DMS 273 (cell line): ENCODE measurements around the gene SEMA3A.

ENCODE experiments used
- DNase-seq: peaks from one replicate; lab custom pipeline; 2025; ENCODE audit not compliant: unreplicated experiment; lab: John Stamatoyannopoulos, UW

SEMA3A gene

DNA sequence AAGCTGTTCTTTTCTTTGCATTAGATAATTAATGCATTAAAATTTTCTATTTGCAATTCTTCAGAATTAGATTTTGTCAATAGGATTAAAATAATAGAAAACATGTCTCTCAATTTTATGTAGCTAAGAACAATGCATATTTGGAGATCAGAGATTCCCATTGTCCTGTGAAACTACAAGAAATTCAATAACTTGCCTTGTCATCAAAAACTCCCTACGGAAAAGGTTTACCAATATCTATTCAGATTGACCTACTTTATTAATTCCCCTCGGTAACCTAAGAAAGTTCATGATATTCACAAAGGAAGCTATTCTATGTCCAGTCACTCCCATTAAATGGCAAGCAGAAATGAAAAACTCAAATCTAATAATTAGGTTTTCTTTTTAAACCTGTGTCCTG is 172.6 kb downstream of the SEMA3A start:
- no peak for DNase-seq

DNA sequence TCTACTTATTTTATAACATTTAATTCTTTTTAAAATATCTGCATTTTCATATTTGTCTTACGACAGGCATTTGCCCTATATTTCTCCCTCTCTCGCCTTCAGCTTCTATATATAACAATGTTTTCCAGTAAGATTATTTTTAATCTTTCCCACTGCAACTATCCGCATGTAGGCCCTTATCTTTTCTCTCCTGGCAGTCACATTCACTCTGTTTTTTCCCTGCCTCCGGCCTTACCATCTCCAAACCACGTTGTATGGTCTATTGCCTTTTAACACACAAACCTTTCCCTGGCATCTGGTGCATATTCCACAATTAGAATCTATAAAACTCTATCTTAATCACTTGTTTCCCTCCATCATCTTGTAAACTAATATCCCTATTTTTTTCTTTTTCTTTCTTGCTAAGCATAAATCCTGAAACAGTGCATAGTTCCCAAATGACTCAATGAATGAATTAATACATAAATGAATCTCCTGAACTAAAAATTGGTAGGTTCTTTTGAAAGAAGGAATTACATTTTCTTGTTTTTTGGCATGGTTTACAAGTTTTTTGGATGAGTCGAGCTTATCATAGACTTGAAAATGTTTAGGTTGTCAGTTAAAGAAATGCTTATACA is 173.2 kb downstream of the SEMA3A start:
- DNase-seq = peak; percentile 63

DNA sequence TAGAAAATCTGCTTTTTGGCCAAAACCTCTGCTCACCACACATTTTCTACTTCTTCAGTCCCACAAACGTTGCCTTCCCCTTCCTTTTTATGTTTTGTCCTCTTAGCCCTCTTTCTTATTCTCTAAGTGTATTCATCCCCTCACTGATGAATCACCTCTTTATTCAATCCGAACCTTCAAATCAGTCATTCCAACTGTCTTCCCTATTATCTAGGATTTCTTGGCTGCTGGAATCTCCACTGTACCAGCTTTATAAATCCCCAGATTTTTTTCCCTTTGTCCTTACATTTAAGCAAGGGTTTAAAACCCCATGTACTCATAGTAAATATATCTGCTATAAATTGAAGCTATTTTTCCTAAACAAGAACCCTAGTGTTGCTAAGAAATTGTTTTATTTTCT is 176.9 kb downstream of the SEMA3A start:
- no peak for DNase-seq

DNA sequence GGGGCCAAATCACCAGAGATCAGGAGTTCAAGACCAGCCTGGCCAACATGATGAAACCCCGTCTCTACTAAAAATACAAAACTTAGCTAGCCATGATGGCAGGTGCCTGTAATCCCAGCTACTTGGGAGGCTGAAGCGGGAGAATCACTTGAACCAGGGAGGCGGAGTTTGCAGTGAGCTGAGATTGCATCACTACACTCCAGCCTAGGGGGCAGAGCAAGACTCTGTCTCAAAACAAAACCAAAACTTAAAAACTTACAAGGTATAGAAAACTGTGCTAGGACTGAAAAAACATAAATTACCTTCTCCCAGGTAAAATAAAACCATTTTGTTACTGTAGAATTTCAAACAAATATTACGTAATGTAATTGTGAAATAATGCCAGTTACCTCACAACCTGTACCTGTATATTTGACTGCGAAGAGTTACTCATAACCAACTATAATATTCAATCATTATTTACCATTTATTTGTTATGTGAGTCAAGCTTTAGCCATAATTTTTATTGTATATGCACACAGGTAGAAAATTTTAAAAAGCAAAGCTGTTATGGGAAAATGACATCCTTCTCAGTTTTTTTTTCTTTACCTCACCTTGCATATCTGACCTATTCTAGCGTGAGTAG is 180.9 kb downstream of the SEMA3A start:
- DNase-seq = no peak

DNA sequence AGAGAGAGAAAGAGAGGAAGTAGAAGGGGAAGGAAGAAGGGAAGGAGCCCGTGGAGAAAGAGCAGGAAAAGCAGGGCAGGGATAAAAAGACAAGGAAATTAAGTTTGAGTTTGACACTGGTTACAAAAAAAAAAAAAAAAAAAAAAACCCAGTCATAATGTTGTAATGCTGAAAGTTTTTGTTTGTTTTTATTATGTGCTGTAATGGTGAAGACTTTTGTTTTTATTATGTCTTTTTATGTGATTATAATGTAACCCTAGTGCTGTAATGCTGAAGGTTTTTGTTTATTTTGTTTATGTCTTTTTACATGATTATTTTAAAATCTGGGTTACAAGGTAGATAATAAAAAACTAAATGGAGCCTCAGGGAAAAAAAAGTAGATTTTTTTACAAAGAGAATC is 184.8 kb downstream of the SEMA3A start:
- no peak for DNase-seq

- DNase-seq = no peak
These were observed 185.5 kb downstream of the SEMA3A start for GRCh38 chr7:84009051-84009450.

DNA sequence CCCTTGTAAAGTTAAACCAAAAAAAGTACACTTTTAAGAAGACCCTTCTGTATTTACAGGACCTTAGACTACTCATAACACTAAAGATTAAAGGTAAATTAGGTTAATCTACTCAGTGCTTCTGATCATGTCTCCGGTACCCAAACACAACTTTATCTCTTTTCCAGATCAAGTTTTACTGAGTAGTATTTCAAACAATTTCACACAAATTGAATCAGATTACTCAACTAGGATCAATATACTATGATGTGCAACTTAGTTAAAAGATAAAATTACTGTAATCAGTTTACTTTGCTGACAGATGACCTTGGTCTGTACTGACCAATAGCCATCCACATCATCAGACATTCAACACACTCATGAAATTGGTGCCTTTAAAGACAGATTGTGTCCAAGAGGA is 191.4 kb downstream of the SEMA3A start:
- no peak for DNase-seq

GRCh38 chr7:84002348-84002747 is 192.2 kb downstream of the SEMA3A start:
- DNase-seq = no peak

DNA sequence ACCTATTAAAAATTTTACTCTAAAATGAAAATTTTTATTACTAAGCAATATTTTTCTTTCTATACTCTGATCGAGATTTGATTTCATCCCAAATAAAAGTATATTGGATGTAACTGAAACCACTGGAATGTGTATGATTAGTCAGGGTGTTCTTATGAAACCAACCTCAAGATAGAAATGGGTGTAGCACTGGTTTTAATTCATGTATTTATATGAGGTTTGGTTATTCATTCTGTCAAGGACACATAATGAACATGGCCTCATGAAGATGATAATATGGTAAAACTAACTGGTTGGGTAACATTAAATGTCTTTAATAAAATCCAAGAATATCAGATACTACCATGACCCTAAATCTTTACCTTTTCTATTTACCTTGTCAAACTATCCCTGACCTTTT is 197.7 kb downstream of the SEMA3A start:
- no peak for DNase-seq

DNA sequence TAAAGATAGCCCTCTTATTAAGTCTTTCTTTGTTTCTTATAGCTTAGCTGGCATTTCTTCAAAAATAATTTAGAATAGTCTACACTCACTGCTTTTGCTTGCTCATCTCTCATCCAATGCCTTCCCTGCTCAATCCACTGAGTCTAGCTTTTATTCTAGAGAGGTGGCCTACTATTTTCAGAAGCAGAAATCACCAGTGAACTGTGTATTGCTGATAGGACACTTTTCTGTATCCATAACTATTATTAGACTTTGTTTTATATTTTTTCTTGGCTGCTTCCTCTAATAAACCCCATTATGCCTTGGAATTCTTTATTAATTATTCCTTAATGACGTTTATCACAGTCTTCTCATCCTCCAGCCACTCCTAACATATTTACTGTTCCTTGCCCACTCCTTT is 206.8 kb downstream of the SEMA3A start:
- no peak for DNase-seq

DNA sequence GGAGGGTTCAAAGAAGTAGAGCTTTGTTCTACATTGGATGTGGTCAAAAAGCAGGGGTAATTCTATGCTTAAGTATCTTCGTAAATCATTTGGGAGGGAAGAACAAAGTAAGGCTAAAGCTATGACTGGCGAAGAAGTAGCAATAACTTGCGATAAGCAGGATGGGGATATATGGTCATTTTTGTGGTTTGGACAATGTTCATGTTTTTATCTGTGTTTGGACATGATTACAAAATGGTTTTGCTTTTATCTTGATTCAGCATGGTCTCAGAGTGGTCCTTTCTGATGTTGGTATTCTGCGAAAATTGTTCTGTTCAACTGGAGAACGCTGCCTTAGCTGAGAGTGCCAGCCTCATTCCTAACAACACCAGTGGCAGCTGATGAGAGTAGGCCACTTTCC is 208.8 kb downstream of the SEMA3A start:
- DNase-seq = no peak

GRCh38 chr7:83984591-83984990 is 210.0 kb downstream of the SEMA3A start:
- no peak for DNase-seq

- DNase-seq = no peak
These were observed 210.5 kb downstream of the SEMA3A start for GRCh38 chr7:83984076-83984475.

DNA sequence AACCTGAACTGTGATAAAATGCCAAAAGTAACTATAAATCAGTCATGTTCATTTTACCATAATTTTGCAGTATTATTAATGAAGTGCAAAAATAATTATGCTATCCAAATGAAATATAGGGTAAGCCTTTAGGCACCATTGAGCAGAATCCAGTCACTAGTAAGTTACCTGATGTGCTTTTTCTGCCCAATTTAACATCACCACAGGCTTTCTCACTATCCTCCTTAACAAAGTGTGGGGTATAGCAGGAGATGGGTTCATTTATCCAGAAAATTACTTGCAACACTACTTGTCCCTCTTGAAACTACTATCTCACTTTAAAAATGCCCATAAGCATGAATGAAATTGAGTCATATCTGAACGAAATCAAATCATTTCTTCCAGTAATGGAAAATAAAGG is 211.0 kb downstream of the SEMA3A start:
- no peak for DNase-seq

- DNase-seq = peak; percentile 83
These were observed 218.3 kb downstream of the SEMA3A start for GRCh38 chr7:83976302-83976701.

GRCh38 chr7:83970081-83970480 is 224.5 kb downstream of the SEMA3A start:
- no peak for DNase-seq

DNA sequence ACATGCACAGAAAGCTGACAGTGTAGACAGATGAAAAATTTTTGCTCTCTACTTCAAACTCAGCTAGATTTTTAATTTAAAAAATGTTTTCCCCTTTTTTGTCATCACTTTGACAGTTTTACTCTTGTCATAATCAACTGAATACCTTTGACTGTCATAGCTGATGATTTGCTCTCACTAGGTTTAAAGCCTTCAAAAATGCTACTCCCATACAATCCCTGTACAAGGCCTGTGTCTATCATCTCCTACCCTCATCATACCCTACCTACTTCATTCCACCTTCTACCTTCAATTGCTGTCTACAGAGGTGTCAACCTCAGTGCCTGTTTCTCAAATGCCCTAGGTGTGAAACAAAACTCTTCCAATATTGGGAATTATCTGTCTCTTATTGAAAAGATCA is 230.3 kb downstream of the SEMA3A start:
- no peak for DNase-seq

- DNase-seq = peak; percentile 70
These were observed 237.3 kb downstream of the SEMA3A start for GRCh38 chr7:83957333-83957732.

DNA sequence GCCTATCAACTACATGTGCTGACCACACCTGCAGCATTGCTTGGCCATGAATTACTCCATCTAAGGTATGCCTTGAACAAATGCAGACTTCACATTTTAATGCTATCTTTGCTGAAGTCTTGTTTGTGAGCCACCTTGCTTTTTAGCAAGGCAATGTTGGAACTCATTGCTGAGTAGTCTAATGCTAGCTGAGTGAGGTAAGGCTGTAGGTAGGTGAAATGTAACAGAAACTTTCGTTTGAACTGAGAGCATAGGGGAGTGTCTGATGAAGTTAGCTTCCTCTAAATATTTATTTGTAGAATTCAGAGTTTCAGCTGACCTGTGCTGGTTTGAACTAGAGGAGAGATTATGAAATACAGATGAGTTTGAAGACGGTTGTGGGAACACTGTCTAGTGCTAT is 238.5 kb downstream of the SEMA3A start:
- DNase-seq = no peak

- DNase-seq = no peak
These were observed 242.4 kb downstream of the SEMA3A start for GRCh38 chr7:83952236-83952635.

GRCh38 chr7:83947260-83947659 is 247.3 kb downstream of the SEMA3A start:
- peak; percentile 51 for DNase-seq

- DNase-seq = no peak
These were observed 247.8 kb downstream of the SEMA3A start for GRCh38 chr7:83946801-83947200.

DNA sequence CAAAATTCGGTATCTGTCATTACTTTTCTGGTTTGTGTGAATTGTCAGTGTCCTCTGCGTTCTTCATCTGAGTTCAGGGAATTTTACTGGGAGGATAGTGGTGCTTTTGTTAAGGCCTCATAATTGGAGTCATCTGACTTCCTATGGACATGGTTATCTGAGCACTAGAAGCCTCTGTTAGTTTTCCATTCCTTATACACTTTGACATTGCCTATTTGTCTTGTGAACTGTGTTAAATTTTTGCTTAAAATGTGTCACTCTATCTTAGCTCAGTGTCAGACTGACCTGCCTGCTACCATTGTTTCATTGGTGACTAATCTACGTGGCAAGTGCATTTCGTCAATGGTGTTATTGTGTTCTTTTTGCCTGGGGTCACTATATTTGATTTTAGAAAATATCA is 253.3 kb downstream of the SEMA3A start:
- DNase-seq = no peak
